Hepatic stellate cell (primary cell): ENCODE results near the gene PTGDS.

Source experiments
- DNase-seq: peaks from one replicate; pipeline ENCODE4 v3.0.0; 2011; ENCODE audit warnings: low spot score

PTGDS gene

GRCh38 chr9:137011156-137011555 lies 33.9 kb downstream of the PTGDS start:
- DNase-seq, result no peak

GRCh38 chr9:137011907-137012675 lies 34.8 kb downstream of the PTGDS start:
- DNase-seq, result no peak

- no peak for DNase-seq
These were observed 35.6 kb downstream of the PTGDS start for GRCh38 chr9:137012694-137013570.

GRCh38 chr9:137013571-137013940 lies 36.3 kb downstream of the PTGDS start:
- no peak for DNase-seq

- no peak for DNase-seq
These were observed 36.9 kb downstream of the PTGDS start for GRCh38 chr9:137014166-137014565.

GRCh38 chr9:137014776-137015539 lies 37.7 kb downstream of the PTGDS start:
- DNase-seq, result no peak

- DNase-seq, result no peak
These were observed 38.2 kb downstream of the PTGDS start for GRCh38 chr9:137015540-137015930.

GRCh38 chr9:137015976-137016375 lies 38.7 kb downstream of the PTGDS start:
- DNase-seq, result no peak

GRCh38 chr9:137016436-137016835 lies 39.1 kb downstream of the PTGDS start:
- DNase-seq, result no peak

GRCh38 chr9:137017071-137017470 lies 39.8 kb downstream of the PTGDS start:
- DNase-seq, result no peak

GRCh38 chr9:137017791-137018497 lies 40.6 kb downstream of the PTGDS start:
- DNase-seq, result no peak

- no peak for DNase-seq
These were observed 41.7 kb downstream of the PTGDS start for GRCh38 chr9:137018761-137019559.

GRCh38 chr9:137019891-137020683 lies 42.8 kb downstream of the PTGDS start:
- no peak for DNase-seq

- no peak for DNase-seq
These were observed 43.7 kb downstream of the PTGDS start for GRCh38 chr9:137020771-137021567.

GRCh38 chr9:137021568-137021978 lies 44.3 kb downstream of the PTGDS start:
- no peak for DNase-seq

- peak; percentile 41 for DNase-seq
These were observed 44.8 kb downstream of the PTGDS start for GRCh38 chr9:137021979-137022661.

GRCh38 chr9:137022662-137023008 lies 45.3 kb downstream of the PTGDS start:
- DNase-seq, result no peak

GRCh38 chr9:137023157-137023556 lies 45.9 kb downstream of the PTGDS start:
- no peak for DNase-seq

- no peak for DNase-seq
These were observed 46.3 kb downstream of the PTGDS start for GRCh38 chr9:137023583-137023991.
